ENCODE results near the gene DNAJC28.
"Not testable (repeated sequence)": the region's sequence is repeated elsewhere in the genome, so short reads cannot be mapped to it uniquely, and the experiment has no call there.

The DNAJC28 gene, protein sequence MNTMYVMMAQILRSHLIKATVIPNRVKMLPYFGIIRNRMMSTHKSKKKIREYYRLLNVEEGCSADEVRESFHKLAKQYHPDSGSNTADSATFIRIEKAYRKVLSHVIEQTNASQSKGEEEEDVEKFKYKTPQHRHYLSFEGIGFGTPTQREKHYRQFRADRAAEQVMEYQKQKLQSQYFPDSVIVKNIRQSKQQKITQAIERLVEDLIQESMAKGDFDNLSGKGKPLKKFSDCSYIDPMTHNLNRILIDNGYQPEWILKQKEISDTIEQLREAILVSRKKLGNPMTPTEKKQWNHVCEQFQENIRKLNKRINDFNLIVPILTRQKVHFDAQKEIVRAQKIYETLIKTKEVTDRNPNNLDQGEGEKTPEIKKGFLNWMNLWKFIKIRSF

DNA sequence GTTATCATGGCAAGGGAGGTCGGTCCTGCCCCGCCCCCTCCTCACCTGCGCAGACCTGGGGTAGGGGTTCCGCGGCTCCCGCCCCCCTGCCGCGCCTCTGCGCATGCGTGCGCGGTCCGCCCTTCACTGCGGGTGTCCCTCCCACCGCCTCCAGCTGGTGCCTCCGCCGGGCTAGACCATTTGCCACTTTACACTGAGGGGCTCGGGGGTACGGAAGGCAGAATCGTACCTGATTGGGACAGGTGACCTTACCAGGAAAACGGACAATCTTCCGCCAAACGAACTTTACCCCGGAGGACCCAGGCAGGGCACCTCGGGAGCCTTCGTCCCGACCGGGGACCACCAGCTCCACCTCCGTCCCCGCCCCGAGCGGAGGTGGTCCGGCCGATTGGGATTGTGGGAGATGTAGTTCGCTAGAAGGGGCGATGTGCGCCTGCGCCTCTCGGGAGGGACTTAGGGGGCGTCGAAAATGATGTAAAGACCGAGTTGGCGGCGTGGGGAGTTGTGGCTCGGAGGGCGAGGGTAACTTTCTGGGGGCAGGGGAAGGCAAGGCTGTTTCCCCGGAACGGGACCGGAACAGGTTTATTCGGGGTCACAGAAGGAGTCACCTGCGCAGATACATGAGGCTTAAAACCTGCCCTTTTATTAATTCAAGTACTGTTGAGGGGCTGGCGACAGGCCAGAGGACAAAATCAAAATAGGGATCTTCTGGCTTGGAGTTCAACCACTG, at the start of gene DNAJC28:
Gene DNAJC28, minus strand, starts transcription at position 344 of the 730 bp plus-strand sequence. CDS start 2,323 bp downstream, outside the sequence.
- DNase-seq (ENCODE audit: low read depth) = peak; percentile 90

DNA sequence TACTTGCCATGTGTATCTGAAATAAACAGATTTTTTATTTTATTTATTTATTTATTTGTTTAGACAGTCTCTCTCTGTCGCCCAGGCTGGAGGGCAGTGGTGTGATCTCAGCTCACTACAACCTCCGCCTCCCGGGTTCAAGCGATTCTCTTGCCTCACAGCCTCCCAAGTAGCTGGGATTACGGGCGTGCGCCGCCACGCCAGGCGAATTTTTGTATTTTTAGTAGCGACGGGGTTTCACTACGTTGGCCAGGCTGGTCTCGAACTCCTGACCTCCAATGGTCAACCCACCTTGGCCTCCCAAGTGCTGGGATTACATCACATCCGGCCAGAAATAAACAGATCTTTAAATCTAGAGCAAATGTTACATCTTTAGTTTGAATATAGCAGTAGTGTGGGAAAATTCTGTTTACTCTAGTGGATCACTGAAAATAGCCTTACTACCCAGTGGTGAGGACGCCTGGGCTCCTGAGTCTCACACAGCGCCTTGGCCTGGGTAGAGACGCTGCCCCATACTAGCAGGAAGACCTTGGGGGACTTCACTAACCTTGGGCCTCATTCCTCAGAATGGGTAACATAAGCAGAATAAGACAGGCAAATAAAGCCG, 49.7 kb upstream of the DNAJC28 start:
- no peak for DNase-seq (ENCODE audit: low read depth)

DNA sequence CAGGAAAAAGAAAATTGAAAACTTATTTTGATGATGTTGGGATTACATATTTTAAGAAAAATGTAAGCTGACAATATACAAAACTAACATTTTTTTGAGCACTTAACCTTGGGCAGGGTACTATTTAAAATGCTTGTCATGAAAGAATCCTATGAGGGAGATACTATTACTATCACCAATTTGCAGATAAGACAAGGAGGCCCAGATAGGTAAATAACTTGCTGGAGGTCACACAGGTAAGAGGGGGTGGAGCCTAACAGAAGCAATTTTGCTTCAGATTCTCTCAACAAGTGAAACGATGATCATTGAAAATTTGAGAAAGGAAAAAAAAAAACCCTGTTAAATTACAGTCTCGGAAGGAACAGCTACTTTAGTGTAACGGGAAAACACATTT, 49.2 kb upstream of the DNAJC28 start:
- no peak for DNase-seq (ENCODE audit: low read depth)

DNA sequence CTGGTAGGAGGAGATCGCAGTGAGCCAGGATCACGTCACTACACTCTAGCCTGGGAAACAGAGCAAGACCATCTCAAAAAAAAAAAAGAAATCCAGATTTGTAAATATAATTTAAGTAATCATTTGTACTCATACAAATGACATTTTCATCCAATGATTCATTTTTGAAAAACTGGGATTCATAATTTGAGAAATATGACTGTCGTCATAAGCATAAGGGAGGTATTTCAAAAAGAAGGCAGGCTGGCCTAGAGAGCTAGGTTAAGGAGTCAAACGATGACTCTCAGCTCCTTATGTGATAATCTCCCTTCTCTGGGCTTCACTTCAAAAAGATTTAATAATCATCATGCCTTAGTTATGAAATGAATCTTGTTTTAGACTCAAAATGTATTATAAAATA, 48.1 kb upstream of the DNAJC28 start:
- no peak for DNase-seq (ENCODE audit: low read depth)

DNA sequence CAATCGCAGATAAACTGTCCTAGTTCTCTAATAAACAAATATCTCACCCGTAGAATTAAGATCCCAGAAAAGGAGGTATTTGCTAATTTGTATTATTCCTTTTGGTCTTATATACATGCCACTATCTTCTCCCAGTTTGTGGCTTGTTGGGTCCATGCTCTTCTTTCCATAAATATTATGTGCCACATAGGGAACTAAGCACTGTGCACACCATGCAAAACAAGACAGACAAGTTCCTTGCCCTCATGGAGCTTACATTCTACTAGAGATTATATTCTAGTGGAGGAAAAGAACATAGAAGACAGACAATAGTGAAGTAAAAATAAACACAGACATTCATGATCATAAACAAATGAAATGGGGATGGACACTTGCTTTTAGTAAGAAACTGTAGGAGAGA, 45.7 kb upstream of the DNAJC28 start:
- DNase-seq (ENCODE audit: low read depth) = no peak

DNA sequence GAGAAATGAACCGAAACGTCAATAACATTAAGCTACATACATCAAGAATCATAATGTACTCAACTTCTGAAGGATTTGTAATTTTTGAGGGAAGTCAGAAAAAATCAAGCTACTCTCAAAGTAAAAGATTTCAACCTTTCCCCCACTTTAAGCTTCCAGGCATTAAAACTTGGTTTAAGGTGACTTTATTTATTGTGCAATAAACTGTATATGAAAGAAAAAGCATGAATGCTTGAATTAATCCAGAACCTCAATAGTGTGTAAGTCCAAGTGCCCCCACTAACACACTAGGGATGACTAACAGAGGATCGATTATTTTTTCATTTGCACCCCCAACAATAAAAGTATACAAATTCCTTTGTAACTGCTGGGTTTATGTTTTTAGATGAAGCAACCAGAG, 39.5 kb upstream of the DNAJC28 start:
- no peak for DNase-seq (ENCODE audit: low read depth)

DNA sequence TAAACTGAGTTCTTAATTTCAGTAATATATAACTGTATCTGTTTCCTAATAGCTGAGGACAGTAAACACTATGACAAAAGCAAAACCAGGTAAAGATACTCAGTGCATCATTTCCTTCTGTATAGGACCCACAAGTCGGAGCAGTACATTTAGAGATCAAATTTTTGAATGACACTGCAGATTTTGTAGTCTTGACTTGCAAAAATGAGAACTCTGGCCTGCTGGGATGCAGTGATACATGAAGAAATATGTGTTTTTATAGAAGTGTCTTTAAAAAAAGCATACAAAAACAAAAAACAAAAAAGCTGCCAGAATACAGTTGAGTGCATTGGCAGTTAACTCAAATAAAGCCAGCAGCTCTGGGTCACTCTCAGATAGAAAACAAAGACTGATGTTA, 31.4 kb upstream of the DNAJC28 start:
- DNase-seq (ENCODE audit: low read depth) = no peak

DNA sequence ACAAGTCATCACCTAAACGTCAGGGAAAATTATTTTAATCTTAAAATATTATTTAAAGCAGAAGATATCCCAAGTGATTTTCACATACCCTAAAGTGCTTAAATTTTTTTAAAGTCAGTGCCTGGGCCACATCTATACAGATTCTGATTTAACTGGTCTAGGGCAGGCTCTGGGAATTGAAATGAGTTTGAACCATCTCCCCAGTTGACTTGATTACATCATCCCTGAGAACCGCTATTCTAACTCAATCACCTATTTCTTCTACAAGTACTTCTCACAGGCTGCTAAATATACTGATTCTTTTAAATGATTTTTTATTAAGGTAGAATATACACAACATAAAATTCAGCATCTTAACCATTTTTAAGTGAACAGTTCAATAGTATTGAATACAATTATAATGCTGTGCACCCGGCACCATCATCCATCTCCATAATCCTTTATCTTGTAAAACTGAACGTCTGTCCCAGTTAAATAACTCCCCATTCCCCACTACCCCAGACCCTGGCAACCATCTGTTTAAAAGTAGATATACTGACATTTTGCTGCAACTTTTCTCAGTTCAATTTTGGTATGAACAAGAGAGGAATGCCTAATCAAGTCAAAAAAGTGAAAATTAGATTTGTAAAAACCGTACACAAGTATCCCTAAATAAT, 30.9 kb upstream of the DNAJC28 start:
- no peak for DNase-seq (ENCODE audit: low read depth)

DNA sequence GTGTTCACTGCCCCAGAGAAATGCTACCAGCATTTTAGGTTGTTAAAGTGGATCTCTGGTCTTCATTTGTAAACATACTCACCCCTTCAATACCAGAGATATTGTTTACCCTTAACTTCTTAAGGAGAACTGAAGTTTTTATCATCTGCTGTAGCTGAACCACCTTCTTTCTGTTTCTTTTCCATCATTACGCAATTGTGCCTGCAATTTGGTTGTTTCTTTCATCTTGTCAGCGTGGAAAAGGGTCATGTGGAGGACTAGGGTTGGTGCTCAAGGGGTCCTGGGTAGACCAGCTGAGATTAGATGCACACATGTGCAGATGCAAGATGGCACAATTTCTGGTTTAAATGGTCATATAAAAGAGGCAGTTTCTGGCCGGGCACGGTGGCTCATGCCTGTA, 27.4 kb upstream of the DNAJC28 start:
- no peak for DNase-seq (ENCODE audit: low read depth)

DNA sequence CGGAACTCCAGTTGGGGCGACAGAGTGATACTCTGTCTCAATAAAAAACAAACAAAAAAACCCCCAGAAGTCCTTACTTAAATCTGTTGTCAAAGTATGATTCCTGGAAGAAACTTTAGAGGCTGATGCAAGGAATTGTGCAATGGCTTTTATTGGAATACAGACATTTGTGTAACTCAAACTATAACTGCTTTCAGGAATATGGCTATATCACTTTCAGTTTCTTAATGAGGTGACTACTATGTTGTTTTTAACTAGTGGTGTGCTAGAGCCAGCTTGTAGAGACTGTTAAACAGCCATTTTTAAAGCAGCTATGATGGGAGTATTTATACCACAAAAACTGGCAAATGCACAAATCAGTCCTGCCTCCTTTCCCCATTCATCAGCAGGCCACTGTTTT, 22.7 kb upstream of the DNAJC28 start:
- no peak for DNase-seq (ENCODE audit: low read depth)

DNA sequence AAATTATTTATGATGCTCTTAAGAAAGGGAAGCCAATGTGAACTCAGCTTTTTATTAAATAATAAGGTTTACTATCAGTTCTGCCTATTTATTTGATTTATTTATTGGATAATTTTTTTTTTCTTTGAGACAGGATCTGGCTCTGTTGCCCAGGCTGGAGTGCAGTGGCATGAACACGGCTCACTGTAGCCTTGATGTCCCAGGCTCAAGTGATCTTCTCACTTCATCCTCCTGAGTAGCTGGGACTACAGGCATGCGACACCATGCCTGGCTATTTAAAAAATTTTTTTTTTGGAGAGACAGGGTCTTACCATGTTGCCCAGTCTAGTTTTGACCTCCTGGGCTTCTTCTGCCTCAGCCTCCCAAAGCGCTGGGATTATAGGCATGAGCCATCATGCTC, 21.0 kb upstream of the DNAJC28 start:
- no peak for DNase-seq (ENCODE audit: low read depth)

DNA sequence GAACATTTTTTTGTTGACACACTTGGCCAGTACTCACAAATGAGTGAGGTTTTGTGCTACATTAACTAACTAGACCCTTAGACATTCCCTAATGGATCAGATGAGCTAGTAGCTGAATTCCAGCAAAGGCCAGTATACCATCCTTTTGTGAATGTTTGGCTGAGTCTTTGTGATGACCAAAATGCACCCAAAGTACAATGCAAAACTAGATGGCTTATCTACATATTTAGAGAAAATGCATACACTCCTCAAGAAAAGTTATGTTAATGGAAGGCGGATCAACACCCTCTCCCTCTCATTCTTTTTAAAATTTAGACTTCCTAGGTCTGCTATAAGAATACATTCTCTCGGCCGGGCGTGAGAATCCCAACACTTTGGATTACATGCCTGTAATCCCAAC, 20.1 kb upstream of the DNAJC28 start:
- DNase-seq (ENCODE audit: low read depth) = no peak

DNA sequence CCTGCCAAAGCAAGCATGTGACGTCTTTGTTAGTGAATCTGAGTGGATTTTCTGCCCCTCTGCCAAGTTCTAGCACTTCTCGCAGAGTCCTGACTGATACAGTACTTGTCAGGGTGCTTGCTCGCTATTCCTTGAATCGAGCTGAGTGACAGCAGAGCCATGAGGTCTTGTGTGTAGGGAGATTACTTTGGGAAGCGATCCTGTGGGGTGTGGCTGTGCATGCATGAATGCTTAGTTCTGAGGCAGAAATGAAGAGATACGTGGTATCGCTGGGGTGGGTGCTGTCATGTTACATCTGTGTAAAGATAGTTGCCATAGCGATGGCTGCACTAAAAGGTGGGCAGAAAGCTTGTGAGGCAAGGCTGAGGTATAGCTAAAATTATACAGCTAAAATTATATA, 19.3 kb upstream of the DNAJC28 start:
- DNase-seq (ENCODE audit: low read depth) = no peak

DNA sequence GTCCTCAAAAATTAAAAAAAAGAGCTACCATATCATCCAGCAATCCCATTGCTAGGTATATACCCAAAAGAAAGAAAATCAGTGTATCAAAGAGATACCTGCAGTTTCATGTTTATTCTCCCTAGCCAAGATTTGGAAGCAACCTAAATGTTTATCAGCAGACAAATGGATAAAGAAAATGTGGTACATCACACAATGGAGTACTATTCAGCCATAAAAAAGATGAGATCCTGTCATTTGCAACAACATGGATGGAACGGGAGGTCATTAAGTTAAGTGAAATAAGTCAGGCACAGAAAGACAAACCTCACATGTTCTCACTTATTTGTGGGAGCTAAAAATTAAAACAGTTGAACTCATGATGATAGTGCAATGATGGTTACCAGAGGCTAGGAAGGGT, 15.5 kb upstream of the DNAJC28 start:
- DNase-seq (ENCODE audit: low read depth) = not testable (repeated sequence)

DNA sequence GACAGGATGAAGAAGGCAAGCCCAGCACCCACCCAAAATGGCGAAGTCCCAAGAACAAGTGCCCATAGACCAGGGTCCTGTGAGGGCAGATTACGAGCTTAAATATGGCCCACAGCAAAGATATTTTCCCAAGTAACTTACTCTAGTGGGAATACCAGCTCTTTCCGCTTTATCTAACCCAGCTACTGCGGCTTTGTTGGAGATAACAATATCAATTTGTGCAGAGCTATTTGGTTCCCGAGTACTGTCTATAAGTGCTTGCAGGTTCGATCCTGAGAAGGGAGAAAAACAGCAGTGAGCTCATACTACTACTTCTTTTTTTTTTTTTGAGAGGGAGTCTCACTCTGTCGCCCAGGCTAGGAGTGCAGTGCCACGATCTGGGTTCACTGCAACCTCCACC, 14.3 kb upstream of the DNAJC28 start:
- DNase-seq (ENCODE audit: low read depth) = no peak

DNA sequence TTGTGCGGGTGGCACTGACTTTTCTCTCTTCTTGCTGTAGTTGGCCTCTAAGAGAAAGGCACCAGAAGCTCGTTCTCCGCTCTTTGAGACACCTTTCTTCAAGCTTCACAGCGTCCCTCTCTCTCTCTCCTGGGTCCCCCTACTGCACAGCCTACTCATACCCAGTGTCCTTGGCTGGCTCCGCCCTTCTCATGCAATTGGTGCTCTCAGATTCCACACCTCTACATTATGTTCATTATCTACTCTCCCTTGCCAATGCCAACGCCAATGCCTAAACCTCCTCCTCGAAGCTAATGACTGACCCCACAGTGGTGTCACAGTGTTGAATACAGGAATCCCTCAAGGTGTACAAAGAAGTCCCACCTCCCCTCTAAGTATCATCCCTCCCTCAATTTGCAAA, 4.8 kb upstream of the DNAJC28 start:
- DNase-seq (ENCODE audit: low read depth) = no peak

DNA sequence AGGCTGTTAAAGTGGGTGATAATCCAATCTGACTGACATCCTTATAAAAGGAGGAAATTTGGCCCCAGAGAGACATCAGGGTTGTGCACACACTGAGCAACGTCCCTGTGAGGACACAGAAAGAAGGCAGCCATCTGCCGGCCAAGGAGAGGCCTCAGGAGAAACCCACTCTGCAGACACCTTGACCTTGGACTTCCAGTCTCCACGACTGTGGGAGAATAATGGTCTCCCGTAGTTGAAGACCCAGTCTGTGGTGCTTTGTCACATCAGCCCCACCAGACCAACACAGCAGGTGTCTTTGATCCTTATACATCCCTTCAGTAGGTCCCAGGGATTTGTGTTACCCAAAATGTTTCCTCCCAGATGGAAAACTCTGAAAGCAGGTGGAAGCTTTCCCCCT, 4.2 kb upstream of the DNAJC28 start:
- DNase-seq (ENCODE audit: low read depth) = no peak

DNA sequence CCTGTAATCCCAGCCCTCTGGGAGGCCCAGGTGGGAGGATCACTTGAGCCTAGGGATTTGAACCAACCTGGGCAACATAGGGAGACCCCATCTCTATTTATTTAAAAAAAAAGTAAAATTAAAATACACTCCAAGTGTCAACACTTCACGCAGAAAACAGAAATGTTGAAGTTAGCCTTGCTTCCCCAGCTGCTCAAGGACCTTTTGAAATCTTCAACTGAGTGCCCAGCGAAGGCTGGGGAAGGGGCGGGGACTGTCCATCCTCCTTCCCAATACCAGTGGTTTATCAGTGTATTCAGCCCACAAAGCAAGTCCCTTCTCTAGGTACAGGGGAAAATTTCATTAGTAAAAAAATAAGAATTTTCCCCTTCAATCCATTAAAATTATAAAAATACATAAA, 2.2 kb upstream of the DNAJC28 start:
- DNase-seq (ENCODE audit: low read depth) = no peak

DNA sequence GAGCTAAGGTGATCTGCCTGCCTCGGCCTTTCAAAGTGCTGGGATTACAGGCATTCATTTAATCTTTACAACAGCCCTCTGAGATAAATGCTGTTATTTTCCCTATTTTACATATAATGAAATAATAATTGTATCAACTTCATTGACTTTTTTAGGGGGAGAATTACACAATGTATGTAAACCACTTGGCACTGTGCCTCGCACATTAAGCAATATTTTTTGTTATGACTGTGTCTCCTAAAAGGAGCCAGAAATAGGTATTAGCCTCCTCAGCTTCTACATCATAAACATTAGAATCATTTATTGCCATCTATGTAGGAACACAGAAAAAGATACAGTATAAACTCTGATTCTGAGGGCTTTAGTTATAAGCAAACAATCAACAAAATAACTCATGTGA, 1.1 kb upstream of the DNAJC28 start:
- no peak for DNase-seq (ENCODE audit: low read depth)

DNA sequence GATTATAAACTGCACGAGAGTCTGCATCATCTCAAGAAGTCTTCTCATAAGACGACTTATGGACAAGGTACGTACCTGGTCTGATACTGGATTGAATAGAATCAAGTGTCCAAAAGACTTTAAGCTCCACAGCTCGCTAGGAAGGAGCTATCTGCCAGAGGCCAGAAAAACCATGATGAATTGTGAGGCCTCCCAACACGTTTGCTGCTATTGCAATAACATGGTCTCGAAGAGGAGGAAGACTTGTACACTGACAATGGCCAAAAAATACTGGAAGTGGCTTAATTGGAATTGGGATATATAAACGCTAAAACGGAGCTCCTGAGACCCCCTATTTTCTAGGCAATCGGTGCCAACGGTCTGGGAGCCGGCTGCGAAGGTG, 534 bp downstream of the DNAJC28 start:
- no peak for DNase-seq (ENCODE audit: low read depth)

DNA sequence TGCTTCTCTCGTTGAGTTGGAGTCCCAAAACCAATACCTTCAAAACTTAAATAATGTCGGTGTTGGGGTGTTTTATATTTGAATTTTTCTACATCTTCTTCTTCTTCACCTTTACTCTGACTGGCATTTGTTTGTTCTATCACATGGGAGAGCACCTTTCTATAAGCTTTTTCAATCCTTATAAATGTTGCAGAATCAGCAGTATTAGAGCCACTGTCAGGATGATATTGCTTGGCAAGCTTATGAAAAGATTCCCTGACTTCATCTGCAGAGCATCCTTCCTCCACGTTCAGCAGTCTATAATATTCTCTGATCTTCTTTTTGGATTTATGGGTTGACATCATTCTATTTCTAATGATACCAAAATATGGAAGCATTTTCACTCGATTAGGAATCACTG, 2.6 kb downstream of the DNAJC28 start:
- DNase-seq (ENCODE audit: low read depth) = no peak

DNA sequence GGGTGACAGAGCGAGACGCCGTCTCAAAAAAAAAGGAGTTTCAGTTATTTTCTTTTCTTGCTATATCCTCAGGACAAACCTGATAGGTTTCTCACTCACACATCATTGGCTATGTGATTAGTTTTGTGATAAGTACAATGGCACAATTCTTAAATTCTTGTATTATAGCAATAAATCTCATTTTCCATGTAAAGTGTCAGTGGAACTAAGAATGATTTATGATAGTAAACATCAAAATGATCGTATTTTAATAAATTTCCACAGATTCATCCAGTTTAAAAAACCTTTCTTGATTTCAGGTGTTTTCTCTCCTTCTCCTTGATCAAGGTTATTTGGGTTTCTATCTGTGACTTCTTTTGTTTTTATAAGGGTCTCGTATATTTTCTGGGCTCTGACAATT, 3.5 kb downstream of the DNAJC28 start:
- DNase-seq (ENCODE audit: low read depth) = no peak
